Activated T-cell treated with anti-CD3 and anti-CD28 coated beads, Interleukin-2, amount 50 U/mL, for 72 hours (primary cell): ENCODE measurements around the gene HSPB7. TPM values are rescaled to one million over a fixed set of nuclear protein-coding genes. Genes with fewer than 3 reads are reported as not detected.
"Not testable (repeated sequence)": the region's sequence is repeated elsewhere in the genome, so short reads cannot be mapped to it uniquely, and the experiment has no call there.

Source experiments
- ATAC-seq, 2 donors: fragments of 150-1000 bp; cut with Tn5 transposase; replicated peaks in 1 of 2; 2 replicates each; pipeline ENCODE4 v1.10.0; 2021; ENCODE audit warnings: moderate library complexity in 2 of 2, mild to moderate bottlenecking in 1 of 2
- DNase-seq, 2 donors: peaks; one replicate each; pipeline ENCODE4 v3.0.0; 2021 to 2022; ENCODE audit warnings: mixed read lengths in 1 of 2
- H3K27ac Mint-ChIP-seq: one replicate; pipeline ENCODE4 v1.8.0; 2022; ENCODE audit warnings: mild to moderate bottlenecking, moderate library complexity, mixed read lengths
- H3K27me3 Mint-ChIP-seq: one replicate; pipeline ENCODE4 v1.8.0; 2022; ENCODE audit warnings: low read depth, mixed read lengths
- H3K36me3 Mint-ChIP-seq, 2 donors: one replicate each; pipeline ENCODE4 v1.8.0; 2022; ENCODE audit warnings: mixed read lengths in 2 of 2, mild to moderate bottlenecking in 1 of 2; ENCODE audit not compliant: insufficient read depth in 2 of 2
- H3K4me1 Mint-ChIP-seq: one replicate; pipeline ENCODE4 v1.8.0; 2022; ENCODE audit warnings: low read depth, mixed read lengths
- H3K4me3 Mint-ChIP-seq, 2 donors: one replicate each; pipeline ENCODE4 v1.8.0; 2022; ENCODE audit warnings: mild to moderate bottlenecking in 2 of 2, mixed read lengths in 2 of 2, moderate library complexity in 2 of 2
- H3K9me3 Mint-ChIP-seq, 2 donors: one replicate each; pipeline ENCODE4 v1.8.0; 2022; ENCODE audit warnings: mixed read lengths in 2 of 2
- total RNA-seq, 2 donors: library from RNA; stranded (reverse); gene quantifications; one replicate each; pipeline ENCODE4 v1.2.3, GENCODE V29; 2022

The HSPB7 gene
- total RNA-seq, 2 donors from 2014 or later = not detected

GRCh38 chr1:16042654-16043053 lies 24.8 kb upstream of the HSPB7 start:
- not testable (repeated sequence) for H3K36me3 Mint-ChIP-seq, DNase-seq, H3K4me1 Mint-ChIP-seq, H3K4me3 Mint-ChIP-seq, H3K9me3 Mint-ChIP-seq, ATAC-seq, H3K27me3 Mint-ChIP-seq, H3K27ac Mint-ChIP-seq

- ATAC-seq (no peak), DNase-seq (no peak)
- Mint-ChIP-seq H3K9me3 (no peaks in the 10 kb centered on the region), H3K4me1 (no peaks in the 10 kb centered on the region), H3K27ac (no peak overlapping the region), H3K4me3 (no peak overlapping the region), H3K27me3 (peaks cover under 1% of the 10 kb centered on the region), H3K36me3 (no peaks in the 10 kb centered on the region)
Observed at GRCh38 chr1:16042096-16042495, 24.3 kb upstream of the HSPB7 start.

GRCh38 chr1:16041200-16041599 lies 23.4 kb upstream of the HSPB7 start:
- no peak for DNase-seq
- Mint-ChIP-seq H3K27ac (no peak overlapping the region), H3K27me3 (no peaks in the 10 kb centered on the region), H3K4me1 (no peaks in the 10 kb centered on the region), H3K9me3 (no peaks in the 10 kb centered on the region), H3K4me3 (no peak overlapping the region), H3K36me3 (no peaks in the 10 kb centered on the region)
- no peak for ATAC-seq

GRCh38 chr1:16039871-16040270 lies 22.0 kb upstream of the HSPB7 start:
- H3K4me3 Mint-ChIP-seq, H3K27ac Mint-ChIP-seq, DNase-seq, H3K27me3 Mint-ChIP-seq, H3K4me1 Mint-ChIP-seq, ATAC-seq, H3K36me3 Mint-ChIP-seq, H3K9me3 Mint-ChIP-seq: not testable (repeated sequence)

- H3K4me1 Mint-ChIP-seq = no peaks in the 10 kb centered on the region
Observed at GRCh38 chr1:16038620-16038912, 20.7 kb upstream of the HSPB7 start.

GRCh38 chr1:16036461-16036860 lies 18.6 kb upstream of the HSPB7 start:
- H3K36me3 Mint-ChIP-seq, H3K4me3 Mint-ChIP-seq, H3K27ac Mint-ChIP-seq, H3K27me3 Mint-ChIP-seq, DNase-seq, ATAC-seq, H3K9me3 Mint-ChIP-seq, H3K4me1 Mint-ChIP-seq: not testable (repeated sequence)

More at GRCh38 chr1:16038620-16038912, 20.7 kb upstream of the HSPB7 start:
- Mint-ChIP-seq H3K27ac (no peak overlapping the region), H3K27me3 (no peaks in the 10 kb centered on the region), H3K4me3 (no peak overlapping the region), H3K9me3 (no peaks in the 10 kb centered on the region), H3K36me3 (no peaks in the 10 kb centered on the region)
- DNase-seq (no peak), ATAC-seq (no peak)

GRCh38 chr1:16033103-16033632 lies 15.3 kb upstream of the HSPB7 start:
- H3K27ac Mint-ChIP-seq, H3K4me3 Mint-ChIP-seq, ATAC-seq, DNase-seq, H3K36me3 Mint-ChIP-seq, H3K4me1 Mint-ChIP-seq, H3K27me3 Mint-ChIP-seq, H3K9me3 Mint-ChIP-seq: not testable (repeated sequence)

GRCh38 chr1:16032388-16033102 lies 14.7 kb upstream of the HSPB7 start:
- Mint-ChIP-seq H3K27ac (no peak overlapping the region), H3K27me3 (peaks cover 13% of the 10 kb centered on the region), H3K4me1 (no peaks in the 10 kb centered on the region), H3K9me3 (no peaks in the 10 kb centered on the region), H3K4me3 (no peak overlapping the region), H3K36me3 (no peaks in the 10 kb centered on the region)
- peak; percentile 85 to 94 for ATAC-seq
- peak; percentile 74 to 80 for DNase-seq

- no peak overlapping the region for H3K27ac Mint-ChIP-seq
- DNase-seq = no peak
- H3K36me3 Mint-ChIP-seq = no peaks in the 10 kb centered on the region
- H3K27me3 Mint-ChIP-seq = peaks cover 14% of the 10 kb centered on the region
- H3K4me3 Mint-ChIP-seq = no peak overlapping the region
- no peak for ATAC-seq
- H3K9me3 Mint-ChIP-seq = no peaks in the 10 kb centered on the region
- H3K4me1 Mint-ChIP-seq = no peaks in the 10 kb centered on the region
Observed at GRCh38 chr1:16031551-16031950, 13.7 kb upstream of the HSPB7 start.

- Mint-ChIP-seq H3K36me3 (no peaks in the 10 kb centered on the region), H3K4me3 (no peak overlapping the region), H3K9me3 (no peaks in the 10 kb centered on the region), H3K4me1 (no peaks in the 10 kb centered on the region), H3K27ac (no peak overlapping the region), H3K27me3 (peaks cover 14% of the 10 kb centered on the region)
- ATAC-seq (no peak), DNase-seq (no peak)
Observed at GRCh38 chr1:16029288-16029687, 11.4 kb upstream of the HSPB7 start.

GRCh38 chr1:16029003-16029268 lies 11.1 kb upstream of the HSPB7 start:
- not testable (repeated sequence) for DNase-seq, ATAC-seq, H3K27ac Mint-ChIP-seq, H3K9me3 Mint-ChIP-seq, H3K4me1 Mint-ChIP-seq, H3K36me3 Mint-ChIP-seq, H3K4me3 Mint-ChIP-seq
- H3K27me3 Mint-ChIP-seq = peaks cover 14% of the 10 kb centered on the region

- H3K27ac Mint-ChIP-seq = no peak overlapping the region
Observed at GRCh38 chr1:16028237-16029002, 10.6 kb upstream of the HSPB7 start.

GRCh38 chr1:16026723-16027484 lies 9.1 kb upstream of the HSPB7 start:
- peak; percentile 19 to 52 for DNase-seq
- peak overlapping the region in 1 of 2 donors; percentile 50 for H3K4me3 Mint-ChIP-seq
- peak; percentile 40 to 78 for ATAC-seq
- H3K4me1 Mint-ChIP-seq = no peaks in the 10 kb centered on the region
- no peaks in the 10 kb centered on the region for H3K9me3 Mint-ChIP-seq
- H3K27me3 Mint-ChIP-seq = peaks cover 14% of the 10 kb centered on the region
- H3K36me3 Mint-ChIP-seq = no peaks in the 10 kb centered on the region
- H3K27ac Mint-ChIP-seq = no peak overlapping the region

More at GRCh38 chr1:16028237-16029002, 10.6 kb upstream of the HSPB7 start:
- no peaks in the 10 kb centered on the region for H3K9me3 Mint-ChIP-seq
- peaks cover 14% of the 10 kb centered on the region for H3K27me3 Mint-ChIP-seq
- H3K4me1 Mint-ChIP-seq = no peaks in the 10 kb centered on the region
- H3K4me3 Mint-ChIP-seq = no peak overlapping the region
- DNase-seq (no peak), ATAC-seq (no peak)
- H3K36me3 Mint-ChIP-seq = no peaks in the 10 kb centered on the region
